ENCODE results near the gene RAB11FIP2. TPM values are rescaled to one million over a fixed set of nuclear protein-coding genes. Genes with fewer than 3 reads are reported as not detected.

Gene RAB11FIP2
- 5.9 and 8.3 TPM in 2 replicates for total RNA-seq

DNA sequence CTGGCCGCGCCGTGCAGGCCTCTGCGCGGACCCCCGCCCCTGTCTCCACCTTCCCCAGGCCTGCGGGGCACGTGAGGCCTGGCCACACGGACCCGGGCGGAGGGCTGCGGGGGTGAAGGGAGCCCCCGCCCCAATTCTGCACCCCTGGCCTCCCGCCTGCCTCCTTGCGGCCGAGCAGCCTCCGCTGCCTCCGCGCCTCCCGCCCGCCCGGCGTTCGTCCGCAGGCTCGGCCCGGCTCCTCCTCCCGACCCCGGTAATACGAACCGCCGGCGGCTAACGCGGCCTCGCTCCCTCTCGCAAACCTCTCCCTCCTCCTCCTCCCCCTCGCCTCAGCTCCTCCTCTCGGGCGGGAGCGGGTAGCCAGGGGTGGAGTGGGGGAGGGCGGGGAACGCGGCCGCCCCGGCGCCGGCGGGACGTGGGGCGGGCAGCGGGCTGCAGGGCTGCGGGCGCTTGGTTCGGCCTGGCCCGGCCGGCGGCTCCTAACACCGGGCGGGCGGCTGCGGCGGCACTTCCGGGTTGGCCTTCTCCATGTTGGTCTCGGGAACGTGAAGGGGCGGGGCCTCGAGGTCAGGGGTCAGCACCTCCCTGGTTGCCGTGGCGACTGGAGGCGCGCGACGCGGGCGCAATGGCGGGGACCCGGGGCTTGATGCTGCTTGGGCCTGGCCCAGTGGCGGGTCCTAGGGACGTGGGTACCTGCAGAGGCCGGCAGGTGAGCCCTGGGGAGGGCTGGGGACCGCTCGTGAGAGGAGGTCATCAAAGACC, at the start of gene RAB11FIP2:
Gene RAB11FIP2 (minus strand): TSS at position 547 of the 762 bp plus-strand sequence. CDS start 778 bp downstream, outside the sequence.

